ENCODE data around the gene SEL1L2. TPM values are rescaled to one million over a fixed set of nuclear protein-coding genes. Genes with fewer than 3 reads are reported as not detected.

The SEL1L2 gene
- total RNA-seq, 2 donors from 2014 or later: not detected

- TF ChIP-seq CTCF (conservative IDR thresholded peaks at IDR 0.05): no peak
- no peak overlapping the region for H3K27ac Mint-ChIP-seq
- no peaks in the 10 kb centered on the region for H3K27me3 Mint-ChIP-seq (ENCODE audit: insufficient read depth)
- H3K4me1 ChIP-seq (ENCODE audit: control insufficient read depth, insufficient read depth, low read length): no peaks in the 10 kb centered on the region
- no peaks in the 10 kb centered on the region for H3K9me3 Mint-ChIP-seq
- H3K9ac ChIP-seq (ENCODE audit: extremely low read depth, low read length, poor library complexity, severe bottlenecking): no peak overlapping the region
- H3K4me1 Mint-ChIP-seq: no peaks in the 10 kb centered on the region
- no peak overlapping the region for H3K4me3 Mint-ChIP-seq
- H3K36me3 ChIP-seq (ENCODE audit: control insufficient read depth, insufficient read depth, low read length): no peaks in the 10 kb centered on the region
- no peak overlapping the region for H3K4me3 ChIP-seq (ENCODE audit: low read length)
- H3K9me3 ChIP-seq (ENCODE audit: control insufficient read depth, low read length): no peaks in the 10 kb centered on the region
- DNase-seq: no peak
- 93% methylated on average over 2 of the region's 2 CpGs; no CpG with 5 or more reads in 1 of the 2 experiments for WGBS, 2 experiments (ENCODE audit: insufficient coverage in 1 of 2, insufficient read length in 1 of 2)
- no peaks in the 10 kb centered on the region for H3K27me3 ChIP-seq (ENCODE audit: control insufficient read depth, insufficient read depth, low read length, poor library complexity, severe bottlenecking)
- no peaks in the 10 kb centered on the region for H3K36me3 Mint-ChIP-seq (ENCODE audit: low read depth)
- H3K27ac ChIP-seq (ENCODE audit: low read depth, low read length): no peak overlapping the region
Measured at GRCh38 chr20:13927171-13927570, 63.2 kb downstream of the SEL1L2 start.

- no peak for DNase-seq
- H3K36me3 Mint-ChIP-seq (ENCODE audit: low read depth): no peaks in the 10 kb centered on the region
- peaks cover 2% of the 10 kb centered on the region for H3K27me3 Mint-ChIP-seq (ENCODE audit: insufficient read depth)
- H3K4me3 Mint-ChIP-seq: no peak overlapping the region
- H3K36me3 ChIP-seq (ENCODE audit: control insufficient read depth, insufficient read depth, low read length): no peaks in the 10 kb centered on the region
- H3K9me3 ChIP-seq (ENCODE audit: control insufficient read depth, low read length): no peaks in the 10 kb centered on the region
- no peaks in the 10 kb centered on the region for H3K4me1 ChIP-seq (ENCODE audit: control insufficient read depth, insufficient read depth, low read length)
- TF ChIP-seq CTCF (conservative IDR thresholded peaks at IDR 0.05): no peak
- no peak overlapping the region for H3K27ac ChIP-seq (ENCODE audit: low read depth, low read length)
- H3K9ac ChIP-seq (ENCODE audit: extremely low read depth, low read length, poor library complexity, severe bottlenecking): no peak overlapping the region
- H3K4me3 ChIP-seq (ENCODE audit: low read length): no peak overlapping the region
- no peaks in the 10 kb centered on the region for H3K27me3 ChIP-seq (ENCODE audit: control insufficient read depth, insufficient read depth, low read length, poor library complexity, severe bottlenecking)
- H3K4me1 Mint-ChIP-seq: peaks cover 21% of the 10 kb centered on the region
- no peaks in the 10 kb centered on the region for H3K9me3 Mint-ChIP-seq
- WGBS, 2 experiments (ENCODE audit: insufficient coverage in 1 of 2, insufficient read length in 1 of 2): 89 to 96% methylated on average over 5 of the region's 5 CpGs
- no peak overlapping the region for H3K27ac Mint-ChIP-seq
Measured at GRCh38 chr20:13922241-13922640, 68.2 kb downstream of the SEL1L2 start.

GRCh38 chr20:13915284-13915683 is 75.1 kb downstream of the SEL1L2 start:
- Histone ChIP-seq H3K4me1 (ENCODE audit: control insufficient read depth, insufficient read depth, low read length) (no peaks in the 10 kb centered on the region), H3K27me3 (ENCODE audit: control insufficient read depth, insufficient read depth, low read length, poor library complexity, severe bottlenecking) (no peaks in the 10 kb centered on the region), H3K4me3 (ENCODE audit: low read length) (no peak overlapping the region), H3K36me3 (ENCODE audit: control insufficient read depth, insufficient read depth, low read length) (no peaks in the 10 kb centered on the region), H3K27ac (ENCODE audit: low read depth, low read length) (no peak overlapping the region), H3K9me3 (ENCODE audit: control insufficient read depth, low read length) (no peaks in the 10 kb centered on the region), H3K9ac (ENCODE audit: extremely low read depth, low read length, poor library complexity, severe bottlenecking) (no peak overlapping the region)
- Mint-ChIP-seq H3K27ac (no peak overlapping the region), H3K9me3 (no peaks in the 10 kb centered on the region), H3K4me1 (peaks cover 23% of the 10 kb centered on the region), H3K4me3 (no peak overlapping the region), H3K27me3 (ENCODE audit: insufficient read depth) (peaks cover 7% of the 10 kb centered on the region), H3K36me3 (ENCODE audit: low read depth) (no peaks in the 10 kb centered on the region)
- no peak for TF ChIP-seq CTCF (conservative IDR thresholded peaks at IDR 0.05)
- 82 to 89% methylated on average over 2 to 3 of the region's 3 CpGs for WGBS, 2 experiments (ENCODE audit: insufficient coverage in 1 of 2, insufficient read length in 1 of 2)
- no peak for DNase-seq
